NCI-H526 (cell line): Measurements from ENCODE around the gene ST8SIA6.
A peak's percentile ranks its signal among the peaks of the same experiment; 100 is the strongest.
"Not testable (repeated sequence)": the region's sequence is repeated elsewhere in the genome, so short reads cannot be mapped to it uniquely, and the experiment has no call there.

Experiments
- DNase-seq, 2 experiments: peaks; one replicate each; lab custom pipeline; 2025; lab: John Stamatoyannopoulos, UW

The ST8SIA6 gene

DNA sequence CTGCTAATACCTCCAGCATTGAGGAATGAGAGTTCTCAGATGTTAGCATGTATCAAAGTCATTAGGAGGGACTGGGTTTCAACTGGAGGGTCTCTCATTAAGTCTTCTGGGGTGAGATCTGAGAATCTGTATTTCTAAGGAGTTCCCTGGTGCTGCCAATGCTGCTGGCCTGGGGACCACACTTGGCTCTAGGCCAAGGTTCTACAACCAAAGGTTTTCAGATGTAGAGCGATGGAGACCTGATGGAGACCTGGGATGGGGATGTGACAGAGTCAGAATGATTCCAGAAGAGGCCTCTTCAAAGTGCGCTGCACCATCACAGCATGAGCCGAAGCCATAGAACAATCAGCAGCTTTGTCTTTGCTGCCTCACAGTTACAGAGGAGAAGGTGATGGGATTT lies 27.2 kb downstream of the ST8SIA6 start:
- DNase-seq: no peak

DNA sequence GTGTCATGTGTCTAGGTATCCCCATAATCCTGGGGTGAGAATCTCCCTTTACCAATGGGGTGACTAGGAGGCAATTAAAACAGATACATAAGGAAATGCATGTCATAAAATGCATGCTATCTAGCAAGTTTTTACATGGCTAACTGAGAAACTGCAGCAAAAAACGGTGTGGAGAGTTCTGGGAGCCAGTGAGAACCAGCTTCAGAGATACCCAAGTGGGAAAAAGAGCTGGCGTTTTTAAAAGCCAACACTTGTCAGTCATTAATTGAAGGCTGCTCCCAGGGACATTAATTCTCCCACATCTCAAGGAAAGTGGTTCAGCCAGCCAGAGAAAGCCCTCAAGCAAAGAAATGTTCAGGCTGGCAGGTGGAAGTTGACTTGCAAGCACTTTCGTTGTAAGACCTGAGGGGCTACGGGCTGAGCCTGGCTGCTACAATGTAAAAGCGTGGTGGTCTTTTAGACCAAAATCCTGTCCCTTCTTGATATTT lies 28.1 kb downstream of the ST8SIA6 start:
- no peak for DNase-seq

DNA sequence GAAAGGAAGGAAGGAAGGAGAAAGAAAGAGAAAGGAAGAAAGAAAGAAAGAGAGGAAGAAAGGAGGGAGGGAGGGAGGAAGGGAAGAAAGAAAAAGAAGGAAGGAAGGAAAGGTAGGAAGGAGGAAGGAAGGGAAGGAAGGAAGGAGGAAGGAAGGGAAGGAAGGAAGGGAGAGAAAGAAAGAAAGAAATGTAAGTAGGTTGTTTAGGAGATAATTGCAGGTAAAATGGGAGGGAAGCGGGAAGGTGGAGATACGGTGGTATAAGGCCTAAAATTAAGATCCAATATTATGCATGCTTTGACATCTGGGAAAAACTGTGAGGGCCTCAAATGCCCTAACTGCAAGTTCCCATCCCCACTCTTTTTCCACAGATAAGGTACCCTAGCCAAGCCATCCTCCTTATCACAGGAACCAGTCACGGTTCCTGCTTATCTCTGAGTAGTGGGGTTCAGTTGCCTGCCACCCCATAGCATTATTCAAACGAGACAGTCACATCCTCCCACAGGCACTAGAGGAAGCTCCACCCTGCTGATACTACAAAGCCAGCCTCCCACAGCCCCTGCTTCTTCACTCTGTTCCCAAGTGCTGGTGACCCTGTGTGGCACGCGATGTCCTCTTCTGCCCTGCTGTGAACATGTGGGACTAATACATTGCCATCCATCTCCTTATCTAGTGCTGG lies 28.7 kb downstream of the ST8SIA6 start:
- no peak for DNase-seq

DNA sequence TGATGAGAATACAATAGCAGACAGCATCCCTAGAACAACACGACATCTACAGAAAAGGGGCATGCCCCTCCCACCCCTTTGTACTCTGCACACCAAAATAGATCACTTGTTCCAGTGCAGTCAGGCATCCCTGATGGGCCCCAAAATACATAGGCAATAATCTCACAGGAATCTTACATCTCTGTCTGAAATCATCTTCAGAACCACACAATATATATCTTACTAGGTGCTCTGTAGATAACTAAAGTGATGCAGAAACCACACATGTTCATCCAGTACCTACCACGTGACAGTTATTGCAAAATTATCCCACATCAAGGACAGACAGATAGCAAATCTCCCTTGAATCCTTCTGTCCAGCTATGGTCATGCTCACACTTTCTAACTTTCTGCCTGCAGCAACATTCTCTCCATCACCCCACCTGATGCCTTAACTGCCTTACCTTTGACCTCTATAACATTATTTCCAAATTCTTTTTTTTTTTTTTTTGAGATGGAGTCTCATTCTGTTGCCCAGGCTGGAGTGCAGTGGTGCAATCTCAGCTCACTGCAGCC lies 30.7 kb downstream of the ST8SIA6 start:
- DNase-seq: no peak

DNA sequence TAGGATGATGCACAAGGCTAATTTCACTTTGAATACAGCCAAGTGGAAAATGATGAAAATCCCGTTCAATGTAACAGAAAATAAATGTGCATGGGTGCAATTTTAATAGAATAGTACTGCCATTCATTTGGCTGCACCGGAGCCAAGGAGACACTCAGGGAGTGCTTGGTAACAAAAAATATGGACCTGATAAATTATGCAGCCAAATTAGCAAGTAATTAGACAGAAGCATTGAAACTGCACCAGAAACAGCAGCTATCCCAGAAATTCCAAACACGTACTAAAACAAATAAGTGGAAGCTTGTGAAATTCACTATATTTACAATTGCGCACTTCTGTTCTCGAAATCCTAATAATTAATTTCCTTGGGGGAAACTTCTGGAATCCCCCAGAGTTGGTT lies 31.5 kb downstream of the ST8SIA6 start:
- DNase-seq: no peak

DNA sequence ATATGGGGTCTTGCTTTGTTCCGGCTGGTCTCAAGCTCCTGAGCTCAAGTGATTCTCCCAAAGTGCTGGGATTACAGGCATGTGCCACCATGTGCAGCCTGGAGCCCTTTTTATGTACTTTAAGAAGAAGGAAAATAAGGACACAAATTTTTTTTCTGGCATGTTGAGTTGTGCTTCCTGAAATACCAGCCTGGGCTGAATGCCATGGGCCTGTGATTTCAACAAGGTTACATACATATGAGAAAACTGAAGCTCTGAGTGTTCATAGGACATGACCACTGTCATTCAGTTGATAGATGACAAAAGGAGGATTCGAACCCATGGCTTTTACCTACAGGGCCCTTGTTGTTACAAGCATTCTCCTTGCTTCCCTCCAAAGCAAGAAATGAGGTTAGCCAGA lies 36.1 kb downstream of the ST8SIA6 start:
- no peak for DNase-seq

DNA sequence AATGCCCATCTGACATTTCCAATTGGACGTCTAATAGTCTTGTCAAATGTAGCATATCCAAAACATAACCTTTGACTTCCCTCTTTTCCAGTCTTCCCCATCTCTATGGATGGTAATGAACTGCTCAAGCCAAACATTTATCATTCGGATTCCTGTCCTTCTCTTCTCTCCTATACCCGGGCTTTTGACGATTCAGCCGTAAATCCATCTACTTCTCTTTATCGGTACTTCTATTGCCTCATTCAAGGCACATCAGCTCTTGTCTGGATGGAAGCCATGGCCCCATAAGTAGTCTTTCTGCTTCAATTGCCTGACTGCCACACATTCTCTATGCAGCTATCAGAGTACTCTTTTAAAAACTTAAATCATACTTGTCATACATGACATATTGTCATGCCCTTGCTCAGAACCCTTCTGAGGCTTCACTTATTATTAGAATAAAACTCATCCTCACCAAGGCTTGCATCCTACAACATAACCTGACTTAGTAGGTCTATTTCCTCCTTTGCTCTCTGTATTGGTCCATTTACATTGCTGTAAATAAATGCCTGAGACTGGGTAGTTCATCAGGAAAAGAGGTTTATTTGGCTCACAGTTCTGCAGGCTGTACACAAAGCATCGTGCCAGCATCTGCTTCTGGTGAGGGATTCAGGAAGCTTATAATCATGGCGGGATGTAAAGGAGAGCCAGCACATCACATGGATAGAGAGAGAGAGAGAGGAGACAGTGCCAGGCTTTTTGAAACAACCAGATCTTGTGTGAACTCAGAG lies 37.8 kb downstream of the ST8SIA6 start:
- no peak for DNase-seq

DNA sequence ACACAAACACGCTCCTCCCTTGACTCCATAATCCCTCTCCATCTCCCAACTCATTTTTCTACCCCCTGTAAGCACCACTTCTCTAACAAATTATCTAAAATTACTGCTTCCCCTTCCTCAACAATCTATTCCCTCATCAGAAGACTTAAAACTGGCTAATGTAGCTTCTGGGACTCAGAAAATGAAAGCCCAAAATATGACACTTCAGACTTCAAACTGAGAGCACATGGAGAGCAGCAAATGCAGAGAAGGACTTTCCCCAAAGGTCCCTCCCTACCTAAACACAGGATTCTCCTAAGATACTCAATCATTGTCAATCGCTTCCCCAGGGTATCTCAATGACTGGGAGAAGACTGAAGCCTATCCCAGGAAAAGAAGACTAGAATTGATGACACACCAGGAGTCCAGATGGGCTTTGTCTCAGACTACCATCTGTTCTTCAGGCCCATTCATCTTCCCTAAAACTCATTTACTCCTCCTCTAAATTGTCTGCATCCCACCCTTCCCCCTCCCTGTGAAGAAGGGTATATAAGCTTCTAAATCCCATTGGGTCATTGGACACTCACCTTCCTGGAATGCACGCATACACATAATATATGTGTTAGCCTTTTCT lies 39.2 kb downstream of the ST8SIA6 start:
- DNase-seq: no peak

DNA sequence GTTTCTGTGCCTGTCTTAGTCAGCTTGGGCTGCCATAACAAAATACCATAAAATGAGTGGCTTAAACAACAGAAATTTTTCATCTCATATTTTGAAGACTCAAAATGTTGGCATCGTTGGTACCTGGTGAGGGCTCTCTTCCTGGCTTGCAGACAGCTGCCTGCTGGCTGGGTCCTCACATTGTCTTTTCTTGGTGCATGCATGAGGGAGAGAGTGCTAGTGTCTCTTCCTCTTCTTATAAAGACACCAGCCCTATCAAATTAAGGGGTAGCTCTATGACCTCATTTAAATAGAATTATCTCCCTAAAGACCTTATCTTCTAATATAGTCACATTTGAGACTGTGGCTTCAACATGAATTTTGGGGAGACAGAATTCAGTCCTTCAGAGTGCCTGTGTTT lies 39.9 kb downstream of the ST8SIA6 start:
- no peak for DNase-seq

DNA sequence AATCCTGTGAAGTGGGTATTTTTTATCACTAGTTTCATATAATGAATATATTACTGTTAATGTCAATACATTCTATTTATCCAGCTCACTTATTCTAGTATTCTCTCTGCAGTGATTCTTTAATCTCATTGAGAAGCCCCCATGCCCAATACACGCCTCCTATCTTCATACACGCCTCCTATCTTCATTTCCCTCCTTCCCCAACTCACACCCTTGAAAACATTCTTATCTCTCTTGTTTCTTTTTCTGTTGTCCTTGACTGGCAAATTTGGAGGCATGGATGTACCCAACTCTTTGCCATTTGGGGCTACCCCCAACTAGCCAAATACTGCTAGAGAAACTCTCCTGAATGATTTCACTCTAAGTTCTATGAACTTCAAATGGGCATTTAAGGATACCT lies 40.5 kb downstream of the ST8SIA6 start:
- DNase-seq: no peak

DNA sequence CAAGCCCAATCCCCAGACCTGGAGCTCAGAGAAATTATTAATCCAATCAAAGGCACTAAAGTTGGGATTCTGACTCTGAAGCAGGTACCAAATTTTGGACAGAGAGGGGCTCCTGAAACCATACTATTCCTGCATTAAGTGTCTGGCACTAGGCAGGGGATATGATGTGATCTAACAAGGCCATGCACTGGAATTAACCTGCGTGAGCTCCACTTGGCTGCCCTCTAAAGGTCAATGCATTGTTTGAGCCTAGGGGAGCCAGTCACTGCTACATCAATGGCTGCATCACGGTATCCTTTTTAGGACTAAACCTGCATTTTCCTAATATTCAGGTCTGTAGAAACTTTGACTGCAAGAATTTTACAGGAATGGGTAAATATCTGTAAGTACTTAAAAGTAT lies 42.1 kb downstream of the ST8SIA6 start:
- no peak for DNase-seq

DNA sequence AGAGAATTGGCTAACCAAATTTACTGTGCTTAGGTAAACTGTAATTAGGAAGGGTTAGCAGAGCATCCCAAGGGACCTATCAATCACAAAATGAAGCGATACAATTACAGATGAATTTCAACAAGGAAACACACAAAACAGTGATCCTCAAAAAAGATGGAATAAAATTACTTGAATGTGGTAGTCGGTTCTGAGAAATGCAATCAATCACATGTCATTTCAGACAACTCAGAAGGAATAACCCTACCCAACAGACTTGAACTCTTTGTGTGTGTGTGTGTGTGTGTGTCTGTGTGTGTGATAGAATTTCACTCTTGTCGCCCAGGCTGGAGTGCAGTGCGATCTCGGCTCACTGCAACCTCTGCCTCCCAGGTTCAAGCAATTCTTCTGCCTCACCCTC lies 43.5 kb downstream of the ST8SIA6 start:
- DNase-seq: peak in 1 of 2 experiments; percentile 35

DNA sequence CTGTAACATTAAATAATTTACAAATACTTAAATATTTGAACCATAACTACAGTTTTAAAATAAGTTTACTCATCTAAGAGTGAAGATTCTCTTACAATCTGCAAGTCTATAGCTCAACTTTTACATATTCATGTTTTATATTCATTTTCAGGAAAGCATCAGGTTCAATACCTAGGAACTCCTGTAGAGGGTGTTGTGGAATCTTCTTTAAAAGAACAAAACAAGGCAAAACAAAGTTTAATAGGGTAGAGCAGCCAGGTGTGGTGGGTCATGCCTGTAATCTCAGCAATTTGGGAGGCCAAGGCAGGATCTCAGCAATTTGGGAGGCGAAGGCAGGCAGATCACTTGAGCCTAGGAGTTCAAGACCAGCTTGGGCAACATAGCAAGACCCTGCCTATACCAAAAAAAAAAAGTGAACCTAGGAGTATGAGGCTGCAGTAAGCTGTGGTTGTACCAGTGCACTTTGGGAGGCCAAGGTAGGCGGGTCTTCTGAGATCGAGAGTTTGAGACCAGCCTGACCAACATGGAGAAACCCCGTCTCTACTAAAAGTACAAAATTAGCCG lies 45.1 kb downstream of the ST8SIA6 start:
- DNase-seq: no peak

DNA sequence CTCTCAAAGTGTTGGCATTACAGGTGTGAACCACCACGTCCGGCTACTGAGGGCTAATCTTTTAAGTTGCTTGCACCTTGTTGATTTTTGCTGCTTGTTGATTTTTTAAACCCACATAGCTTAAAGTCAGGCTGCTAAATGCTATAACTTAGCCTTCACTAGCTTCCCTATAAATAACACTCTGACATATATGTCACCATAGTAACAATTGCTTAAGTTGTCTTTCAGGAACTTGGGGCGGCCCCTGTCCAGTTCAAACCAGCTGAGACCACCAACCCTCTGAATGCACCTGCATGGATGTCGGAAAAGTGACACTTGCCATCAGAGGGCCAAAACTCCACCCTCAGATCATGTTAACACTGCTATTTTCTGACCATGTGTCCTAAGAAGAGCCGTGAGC lies 47.3 kb downstream of the ST8SIA6 start:
- DNase-seq: no peak

DNA sequence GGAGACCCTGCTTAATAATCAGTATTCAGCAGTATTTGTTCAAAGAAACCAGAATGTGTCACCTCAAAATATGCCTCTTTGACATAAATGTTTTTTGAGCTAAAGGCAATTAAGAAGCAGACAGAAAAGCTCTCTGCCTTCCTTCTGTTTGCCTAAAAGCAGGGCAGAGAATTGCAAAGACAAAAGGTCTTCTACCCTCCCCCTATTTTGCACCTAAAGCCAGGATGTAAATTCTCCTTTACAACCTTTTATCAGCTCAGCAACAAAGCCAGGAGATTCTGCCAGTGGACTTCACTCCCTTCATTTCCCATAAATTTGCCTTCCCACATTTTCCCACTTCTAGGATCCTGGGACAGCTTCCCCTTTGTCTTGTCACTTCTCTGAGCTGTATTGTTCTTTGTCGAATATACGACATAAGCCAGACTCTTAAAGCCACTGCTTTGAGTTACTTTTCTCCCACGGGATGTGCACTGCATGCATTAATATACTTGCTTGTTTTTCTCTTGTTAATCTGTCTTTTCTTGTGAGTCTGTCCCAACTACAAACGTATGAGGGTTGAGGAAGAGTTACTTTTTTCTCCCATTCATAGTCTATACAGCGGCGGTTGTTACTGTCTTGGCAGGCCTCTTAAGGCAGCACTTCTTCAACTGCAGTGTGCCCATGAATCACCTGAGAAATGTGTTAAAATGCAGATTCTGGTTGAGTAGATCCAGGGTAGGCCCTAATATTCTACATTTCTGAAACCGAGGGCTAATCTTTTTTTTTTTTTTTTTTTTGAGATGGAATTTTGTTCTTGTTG lies 48.2 kb downstream of the ST8SIA6 start:
- peak; percentile 48 to 51 for DNase-seq

DNA sequence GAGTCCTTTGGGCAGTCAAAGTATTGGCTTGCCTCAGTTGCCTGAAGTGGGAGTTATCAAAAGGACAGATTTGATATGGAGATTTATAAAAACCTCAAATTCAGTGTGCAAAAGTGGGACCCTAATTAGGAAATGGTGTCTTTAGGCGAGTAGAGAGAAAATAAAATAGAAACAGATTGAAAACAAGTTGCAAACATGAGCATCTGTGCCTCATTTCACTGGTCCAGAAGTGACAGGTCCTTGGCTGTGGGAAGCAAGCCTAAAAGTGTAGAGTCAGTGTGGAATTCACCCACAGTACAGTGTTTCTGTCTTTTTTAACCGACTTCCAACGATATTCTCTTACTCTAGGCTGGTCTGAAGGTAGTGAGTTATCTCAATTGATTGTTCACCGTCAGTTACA lies 51.2 kb downstream of the ST8SIA6 start:
- no peak for DNase-seq

DNA sequence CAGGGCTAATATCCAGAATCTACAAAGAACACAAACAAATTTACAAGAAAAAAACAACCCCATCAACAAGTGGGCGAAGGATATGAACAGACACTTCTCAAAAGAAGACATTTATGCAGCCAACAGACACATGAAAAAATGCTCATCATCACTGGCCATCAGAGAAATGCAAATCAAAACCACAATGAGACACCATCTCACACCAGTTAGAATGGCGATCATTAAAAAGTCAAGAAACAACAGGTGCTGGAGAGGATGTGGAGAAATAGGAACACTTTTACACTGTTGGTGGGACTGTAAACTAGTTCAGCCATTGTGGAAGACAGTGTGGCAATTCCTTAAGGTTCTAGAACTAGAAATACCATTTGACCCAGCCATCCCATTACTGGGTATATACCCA lies 52.4 kb downstream of the ST8SIA6 start:
- not testable (repeated sequence) for DNase-seq

DNA sequence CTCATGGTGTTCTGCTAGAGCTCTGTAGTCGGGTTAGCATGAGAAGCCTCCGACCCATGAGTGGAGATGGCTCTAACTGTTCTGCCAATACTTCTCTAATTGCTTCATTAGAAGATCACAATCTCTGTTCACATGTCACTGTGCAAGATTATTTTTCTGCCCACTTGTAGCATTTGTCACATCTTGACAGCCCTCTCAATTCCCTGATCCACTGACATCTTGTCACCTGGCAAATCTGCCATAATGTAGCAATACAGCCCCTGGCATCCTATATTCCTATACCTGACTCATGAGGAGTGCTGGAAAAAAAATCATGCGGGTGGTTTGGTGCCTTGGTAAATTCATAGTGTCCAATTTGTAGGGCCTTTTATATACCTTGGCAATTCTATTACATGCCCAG lies 58.4 kb downstream of the ST8SIA6 start:
- DNase-seq: no peak

DNA sequence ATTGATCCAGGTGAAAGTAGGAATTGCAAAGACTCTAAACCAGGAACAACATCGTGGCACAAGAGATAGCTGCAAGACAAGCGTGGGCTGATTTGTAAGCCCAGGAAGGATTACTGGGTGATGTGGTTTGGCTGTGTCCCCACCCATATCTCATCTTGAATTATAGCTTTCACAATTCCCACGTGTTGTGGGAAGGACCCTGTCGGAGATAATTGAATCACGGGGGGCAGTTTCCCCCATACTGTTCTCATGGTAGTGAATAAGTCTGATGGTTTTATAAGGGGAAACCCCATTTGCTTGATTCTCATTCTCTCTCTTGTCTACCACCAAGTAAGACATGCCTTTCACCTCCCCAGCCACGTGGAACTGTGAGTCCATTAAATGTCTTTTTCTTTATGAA lies 59.5 kb downstream of the ST8SIA6 start:
- no peak for DNase-seq

DNA sequence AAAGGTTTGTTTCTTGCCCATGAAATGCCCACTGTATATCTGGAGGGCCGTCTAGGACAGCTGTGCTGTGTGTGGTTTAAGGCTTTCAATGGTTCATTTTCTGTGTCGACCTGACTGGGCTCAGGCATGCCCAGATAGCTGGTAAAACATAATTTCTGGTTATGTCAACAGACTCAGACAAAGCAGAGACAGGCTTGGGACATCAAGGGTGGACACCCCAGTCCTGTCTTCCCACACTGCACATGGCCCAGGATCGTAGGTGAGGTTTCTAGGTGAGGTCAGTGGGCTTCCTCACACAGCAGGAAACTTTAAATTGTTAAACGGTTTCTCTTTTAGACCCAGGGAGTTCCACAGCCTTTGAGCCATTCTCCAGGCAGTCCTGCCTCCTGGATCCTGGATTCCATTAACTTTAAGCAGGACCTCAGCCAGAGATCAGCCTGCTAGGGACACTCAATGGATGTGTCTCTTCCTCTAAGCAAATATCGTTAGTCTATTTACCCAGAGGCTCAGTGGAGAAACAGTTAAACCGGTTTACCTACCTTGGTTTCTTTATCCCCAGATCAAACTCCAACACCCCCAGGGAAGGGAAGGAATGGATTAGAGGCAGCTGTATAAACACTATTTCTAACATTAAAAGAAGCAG lies 66.4 kb downstream of the ST8SIA6 start:
- DNase-seq: peak; percentile 93 to 95

DNA sequence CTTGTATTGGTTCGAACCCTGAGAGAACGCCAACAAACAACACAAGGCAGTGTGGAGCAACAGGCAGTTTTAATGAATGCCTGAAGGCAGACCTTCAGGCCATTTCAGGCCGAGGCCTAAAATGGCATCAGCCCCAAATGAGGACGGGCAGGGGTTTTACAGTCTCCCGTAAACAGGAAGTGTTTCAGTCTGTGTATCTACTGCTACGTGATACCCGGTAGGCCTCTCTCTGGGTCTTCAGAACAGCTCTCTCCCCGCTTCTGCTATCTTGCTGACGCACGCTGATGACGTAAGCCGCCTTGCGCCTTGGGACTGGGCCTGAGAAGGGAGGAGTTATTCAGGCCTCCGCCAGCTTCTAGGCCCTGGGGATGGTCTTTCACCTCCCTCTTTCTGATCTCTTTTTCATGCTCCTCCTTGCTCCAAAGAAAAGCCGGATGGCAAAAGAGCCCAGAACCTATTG lies 67.7 kb downstream of the ST8SIA6 start:
- peak; percentile 91 to 94 for DNase-seq
